ENCODE data around the gene ADAM33. TPM values are rescaled to one million over a fixed set of nuclear protein-coding genes. Genes with fewer than 3 reads are reported as not detected.

The ADAM33 gene
- total RNA-seq, 1 donor, result 11.2 TPM

DNA sequence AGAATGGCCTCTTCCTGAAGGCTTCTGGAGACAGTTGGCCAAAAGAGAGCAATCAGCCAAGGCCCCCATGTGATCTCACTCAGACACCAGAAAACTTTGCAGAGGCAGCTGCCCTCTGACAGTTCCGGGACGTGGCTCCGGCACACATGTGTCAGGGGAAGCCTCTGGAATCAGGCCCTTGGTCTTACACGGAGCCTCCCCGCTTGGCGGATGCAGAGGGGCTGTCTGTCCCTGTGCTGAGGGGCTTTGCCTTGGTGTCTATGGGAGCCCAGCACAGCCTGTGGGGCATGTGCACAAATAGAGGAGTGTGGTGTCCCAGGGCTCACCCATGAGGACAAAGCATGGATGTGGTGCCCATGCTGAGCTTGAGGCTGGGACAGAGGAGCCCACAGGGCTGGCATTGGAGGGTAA is 16.8 kb upstream of the ADAM33 start:
- DNase-seq (ENCODE audit: insufficient read length, low spot score, missing footprints), result peak; percentile 67
- Histone ChIP-seq H3K79me2 (ENCODE audit: insufficient read depth, low read length) (no peaks in the 10 kb centered on the region), H3K4me3 (ENCODE audit: insufficient read depth, low read length) (no peak overlapping the region), H3K27me3 (ENCODE audit: insufficient read depth, low read length) (no peaks in the 10 kb centered on the region), H3K9me3 (ENCODE audit: low read depth, low read length) (no peaks in the 10 kb centered on the region), H3K27ac (ENCODE audit: low read depth, low read length) (no peak overlapping the region), H3K4me1 (ENCODE audit: insufficient read depth, low read length) (no peaks in the 10 kb centered on the region), H2AFZ (ENCODE audit: low read length) (no peak overlapping the region), H3K36me3 (ENCODE audit: insufficient read depth, low read length) (no peaks in the 10 kb centered on the region), H3K4me2 (ENCODE audit: insufficient read depth, low read length) (no peak overlapping the region), H4K20me1 (ENCODE audit: insufficient read depth, low read length) (no peaks in the 10 kb centered on the region)
- TF ChIP-seq, protein P1, sequence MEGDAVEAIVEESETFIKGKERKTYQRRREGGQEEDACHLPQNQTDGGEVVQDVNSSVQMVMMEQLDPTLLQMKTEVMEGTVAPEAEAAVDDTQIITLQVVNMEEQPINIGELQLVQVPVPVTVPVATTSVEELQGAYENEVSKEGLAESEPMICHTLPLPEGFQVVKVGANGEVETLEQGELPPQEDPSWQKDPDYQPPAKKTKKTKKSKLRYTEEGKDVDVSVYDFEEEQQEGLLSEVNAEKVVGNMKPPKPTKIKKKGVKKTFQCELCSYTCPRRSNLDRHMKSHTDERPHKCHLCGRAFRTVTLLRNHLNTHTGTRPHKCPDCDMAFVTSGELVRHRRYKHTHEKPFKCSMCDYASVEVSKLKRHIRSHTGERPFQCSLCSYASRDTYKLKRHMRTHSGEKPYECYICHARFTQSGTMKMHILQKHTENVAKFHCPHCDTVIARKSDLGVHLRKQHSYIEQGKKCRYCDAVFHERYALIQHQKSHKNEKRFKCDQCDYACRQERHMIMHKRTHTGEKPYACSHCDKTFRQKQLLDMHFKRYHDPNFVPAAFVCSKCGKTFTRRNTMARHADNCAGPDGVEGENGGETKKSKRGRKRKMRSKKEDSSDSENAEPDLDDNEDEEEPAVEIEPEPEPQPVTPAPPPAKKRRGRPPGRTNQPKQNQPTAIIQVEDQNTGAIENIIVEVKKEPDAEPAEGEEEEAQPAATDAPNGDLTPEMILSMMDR (IDR thresholded peaks at IDR 0.05; ENCODE audit: extremely low read depth, low read depth, low read length), result no peak

GRCh38 chr20:3697588-3698305 is 15.9 kb upstream of the ADAM33 start:
- Histone ChIP-seq H3K4me2 (ENCODE audit: insufficient read depth, low read length) (no peak overlapping the region), H3K9me3 (ENCODE audit: low read depth, low read length) (no peaks in the 10 kb centered on the region), H3K27me3 (ENCODE audit: insufficient read depth, low read length) (no peaks in the 10 kb centered on the region), H4K20me1 (ENCODE audit: insufficient read depth, low read length) (no peaks in the 10 kb centered on the region), H3K27ac (ENCODE audit: low read depth, low read length) (no peak overlapping the region), H3K36me3 (ENCODE audit: insufficient read depth, low read length) (no peaks in the 10 kb centered on the region), H2AFZ (ENCODE audit: low read length) (no peak overlapping the region), H3K4me1 (ENCODE audit: insufficient read depth, low read length) (no peaks in the 10 kb centered on the region), H3K79me2 (ENCODE audit: insufficient read depth, low read length) (no peaks in the 10 kb centered on the region), H3K4me3 (ENCODE audit: insufficient read depth, low read length) (no peak overlapping the region)
- DNase-seq (ENCODE audit: insufficient read length, low spot score, missing footprints), result peak; percentile 74
- TF ChIP-seq, protein P1 (IDR thresholded peaks at IDR 0.05; ENCODE audit: extremely low read depth, low read depth, low read length), result no peak

DNA sequence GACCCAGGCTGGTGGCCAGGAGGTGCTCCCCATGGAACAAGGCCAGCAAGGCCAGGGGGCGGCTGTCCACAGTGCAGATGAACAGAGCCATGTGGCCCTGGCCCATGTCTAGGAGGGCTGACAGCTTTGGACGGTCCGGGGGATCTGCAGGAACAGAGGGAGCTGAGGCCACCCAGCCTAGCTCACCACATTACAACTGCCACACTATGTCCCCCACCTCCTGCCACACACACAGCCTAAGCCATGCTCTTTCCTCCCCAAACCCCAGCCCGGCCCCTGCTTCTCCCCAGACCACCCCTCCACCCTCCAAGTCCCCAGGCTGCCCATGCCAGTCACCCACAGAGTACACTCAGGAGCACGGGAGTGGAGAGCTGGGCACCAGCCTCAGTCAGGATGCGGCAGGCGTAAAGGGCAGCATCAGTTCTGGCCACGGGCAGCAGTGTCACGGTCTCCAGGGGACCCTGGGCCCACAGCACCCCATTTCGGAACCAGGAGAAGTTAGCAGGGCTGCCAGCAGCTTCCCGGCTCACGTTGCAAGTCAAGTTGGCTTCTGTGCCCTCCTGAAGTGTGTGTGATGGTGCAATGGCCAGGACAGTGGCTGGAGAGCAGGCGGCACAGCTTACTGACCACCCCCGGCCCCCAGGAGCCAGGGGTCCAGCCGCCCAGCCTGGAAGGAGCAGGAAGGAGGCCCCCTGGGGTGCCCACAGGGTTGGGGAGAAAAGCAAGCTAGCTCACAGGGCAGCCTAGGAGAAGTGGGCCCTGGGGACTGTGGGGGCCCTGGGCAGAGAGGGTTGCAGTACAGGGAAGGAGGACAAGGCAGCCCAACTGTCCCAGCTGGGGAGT is 15.2 kb upstream of the ADAM33 start:
- H3K27ac ChIP-seq (ENCODE audit: low read depth, low read length), result no peak overlapping the region
- H3K36me3 ChIP-seq (ENCODE audit: insufficient read depth, low read length), result no peaks in the 10 kb centered on the region
- TF ChIP-seq, protein P1 (IDR thresholded peaks at IDR 0.05; ENCODE audit: extremely low read depth, low read depth, low read length), result no peak
- H3K4me3 ChIP-seq (ENCODE audit: insufficient read depth, low read length), result no peak overlapping the region
- H3K27me3 ChIP-seq (ENCODE audit: insufficient read depth, low read length), result no peaks in the 10 kb centered on the region
- no peaks in the 10 kb centered on the region for H4K20me1 ChIP-seq (ENCODE audit: insufficient read depth, low read length)
- H2AFZ ChIP-seq (ENCODE audit: low read length), result no peak overlapping the region
- no peaks in the 10 kb centered on the region for H3K9me3 ChIP-seq (ENCODE audit: low read depth, low read length)
- DNase-seq (ENCODE audit: insufficient read length, low spot score, missing footprints), result peak; percentile 69
- no peak overlapping the region for H3K4me2 ChIP-seq (ENCODE audit: insufficient read depth, low read length)
- no peaks in the 10 kb centered on the region for H3K4me1 ChIP-seq (ENCODE audit: insufficient read depth, low read length)
- H3K79me2 ChIP-seq (ENCODE audit: insufficient read depth, low read length), result no peaks in the 10 kb centered on the region

GRCh38 chr20:3696200-3696599 is 14.4 kb upstream of the ADAM33 start:
- Histone ChIP-seq H4K20me1 (ENCODE audit: insufficient read depth, low read length) (no peaks in the 10 kb centered on the region), H3K9me3 (ENCODE audit: low read depth, low read length) (no peaks in the 10 kb centered on the region), H3K4me1 (ENCODE audit: insufficient read depth, low read length) (no peaks in the 10 kb centered on the region), H3K4me2 (ENCODE audit: insufficient read depth, low read length) (no peak overlapping the region), H3K4me3 (ENCODE audit: insufficient read depth, low read length) (no peak overlapping the region), H2AFZ (ENCODE audit: low read length) (no peak overlapping the region), H3K27ac (ENCODE audit: low read depth, low read length) (no peak overlapping the region), H3K27me3 (ENCODE audit: insufficient read depth, low read length) (no peaks in the 10 kb centered on the region), H3K36me3 (ENCODE audit: insufficient read depth, low read length) (no peaks in the 10 kb centered on the region), H3K79me2 (ENCODE audit: insufficient read depth, low read length) (no peaks in the 10 kb centered on the region)
- peak; percentile 14 for DNase-seq (ENCODE audit: insufficient read length, low spot score, missing footprints)
- TF ChIP-seq, protein P1 (IDR thresholded peaks at IDR 0.05; ENCODE audit: extremely low read depth, low read depth, low read length), result peak; percentile 43
